NK-92 treated with Interleukin-12 subunit alpha and Interleukin-12 subunit beta, amount 100 ng/mL, for 24 hours (cell line): ENCODE results near the gene PDE6H.

Source experiments
- DNase-seq: peaks from one replicate; lab custom pipeline; 2025; lab: John Stamatoyannopoulos, UW

PDE6H gene

GRCh38 chr12:14975457-14975856 lies 2.6 kb downstream of the PDE6H start:
- DNase-seq, result no peak

DNA sequence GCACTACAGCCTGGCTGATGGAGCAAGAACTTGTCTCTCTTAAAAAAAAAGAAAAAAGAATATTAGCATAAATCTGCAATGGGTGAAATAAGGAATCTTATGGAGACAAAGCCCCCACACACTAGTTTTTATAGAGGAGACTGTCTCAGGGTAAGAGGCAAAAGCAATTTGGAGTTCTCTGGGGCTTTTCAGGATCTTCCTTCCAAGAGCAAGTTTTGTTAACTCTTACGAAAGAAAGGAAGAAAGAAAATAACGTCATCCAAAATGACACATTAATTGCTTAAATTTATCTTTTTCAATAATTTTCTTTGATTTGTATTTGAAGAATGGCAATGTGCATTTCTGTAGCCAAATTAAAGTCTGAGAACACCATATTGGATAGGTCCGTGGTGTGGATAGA lies 3.8 kb downstream of the PDE6H start:
- DNase-seq, result no peak

DNA sequence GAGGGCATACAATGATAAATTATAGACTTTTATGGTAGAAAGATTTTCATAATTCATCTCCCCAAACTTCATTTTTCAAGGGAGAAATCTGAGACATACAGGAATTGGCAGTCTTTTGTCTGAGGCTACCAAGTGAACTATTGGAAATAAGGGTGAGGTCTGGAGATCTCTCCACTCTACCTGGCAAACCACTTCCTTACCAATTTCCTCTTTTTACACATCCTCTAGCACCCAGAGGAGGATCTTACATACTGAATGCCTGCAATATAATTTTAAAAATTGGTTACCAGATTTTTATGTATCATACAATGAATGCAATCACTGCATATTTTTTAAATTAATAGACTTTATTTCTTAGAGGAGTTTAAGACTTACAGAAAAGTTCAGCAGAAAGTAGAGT lies 6.6 kb downstream of the PDE6H start:
- no peak for DNase-seq

- no peak for DNase-seq
Measured at GRCh38 chr12:14981049-14981448, 8.2 kb downstream of the PDE6H start.

GRCh38 chr12:14982562-14982961 lies 9.7 kb downstream of the PDE6H start:
- DNase-seq, result no peak

DNA sequence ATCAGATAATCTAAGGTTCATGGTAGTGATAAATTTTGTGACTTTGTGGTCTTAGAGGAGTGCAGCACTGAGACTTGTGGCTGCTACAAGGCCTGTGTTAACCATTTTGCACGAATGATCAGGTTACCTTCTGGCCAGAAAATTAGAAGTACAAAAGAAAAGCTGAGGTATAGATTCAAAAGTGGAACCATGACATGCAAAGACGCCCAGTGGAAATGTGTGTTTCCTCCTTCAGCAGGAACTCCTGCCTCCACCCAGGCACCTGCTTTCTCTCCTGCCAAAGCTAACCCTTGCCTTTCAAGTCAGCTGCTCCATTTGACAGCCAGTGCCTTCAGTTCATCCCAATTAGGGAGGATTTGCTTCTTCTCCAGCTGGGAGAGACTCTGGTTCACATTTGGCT lies 10.1 kb downstream of the PDE6H start:
- no peak for DNase-seq

- no peak for DNase-seq
Measured at GRCh38 chr12:14984036-14984435, 11.2 kb downstream of the PDE6H start.

DNA sequence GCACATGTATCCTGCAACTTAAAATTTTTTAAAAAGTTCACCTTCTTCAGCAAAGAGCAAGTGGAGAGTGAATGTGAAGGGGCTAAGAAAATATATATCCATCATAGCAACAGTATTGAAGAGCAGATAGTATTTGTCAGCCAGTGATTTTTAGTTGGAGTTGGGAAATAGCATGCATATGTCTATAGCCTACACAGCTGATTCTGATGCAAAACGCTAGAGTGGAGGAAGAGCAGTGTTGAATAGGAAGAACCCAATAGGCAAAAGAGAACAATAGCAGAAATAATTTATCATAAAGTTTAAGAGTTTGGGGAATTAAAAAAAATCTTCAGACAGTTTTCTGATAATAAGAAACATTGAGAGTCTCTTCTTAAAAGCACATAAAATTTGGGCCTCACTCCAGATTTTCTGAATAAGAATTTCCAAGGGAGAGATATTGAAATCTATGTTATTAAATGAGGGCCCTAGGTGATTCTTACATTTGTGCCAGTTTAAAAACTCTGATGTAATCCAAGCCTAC lies 12.0 kb downstream of the PDE6H start:
- DNase-seq, result no peak

GRCh38 chr12:14986449-14986848 lies 13.6 kb downstream of the PDE6H start:
- no peak for DNase-seq

DNA sequence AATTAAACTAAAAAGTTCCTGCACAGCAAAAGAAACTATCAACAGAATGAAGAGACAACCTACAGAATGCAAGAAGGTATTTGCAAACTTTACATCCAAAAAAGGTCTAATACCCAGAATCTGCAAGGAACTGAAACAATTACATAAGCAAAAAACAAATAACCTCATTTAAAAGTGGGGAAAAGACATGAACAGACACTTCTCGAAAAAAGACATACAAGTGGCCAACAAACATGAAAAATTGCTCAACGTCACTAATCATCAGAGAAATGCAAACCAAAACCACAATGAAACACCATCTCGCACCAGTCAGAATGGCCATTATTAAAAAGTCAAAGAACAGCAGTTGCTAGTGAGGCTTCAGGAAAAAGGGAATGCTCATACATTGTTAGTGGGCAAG lies 15.2 kb downstream of the PDE6H start:
- DNase-seq, result no peak

DNA sequence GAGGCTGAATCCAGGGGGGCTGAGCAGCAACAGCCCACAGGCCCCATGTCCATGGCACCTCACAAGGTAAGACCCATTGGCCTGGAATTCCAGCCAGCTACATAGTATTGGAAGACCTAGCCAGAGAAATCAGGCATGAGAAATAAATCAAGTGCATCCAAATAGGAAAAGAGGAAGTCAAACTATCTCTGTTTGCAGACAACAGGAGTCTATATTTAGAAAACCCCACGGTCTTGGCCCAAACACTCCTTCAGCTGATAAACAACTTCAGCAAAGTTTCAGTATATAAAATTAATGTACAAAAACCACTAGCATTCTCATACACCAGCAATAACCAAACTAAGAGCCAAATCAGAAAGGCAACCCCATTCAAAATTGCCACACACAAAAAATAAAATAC lies 16.9 kb downstream of the PDE6H start:
- DNase-seq, result no peak

- no peak for DNase-seq
Measured at GRCh38 chr12:14991069-14991468, 18.2 kb downstream of the PDE6H start.

- DNase-seq, result no peak
Measured at GRCh38 chr12:14992673-14993072, 19.8 kb downstream of the PDE6H start.

DNA sequence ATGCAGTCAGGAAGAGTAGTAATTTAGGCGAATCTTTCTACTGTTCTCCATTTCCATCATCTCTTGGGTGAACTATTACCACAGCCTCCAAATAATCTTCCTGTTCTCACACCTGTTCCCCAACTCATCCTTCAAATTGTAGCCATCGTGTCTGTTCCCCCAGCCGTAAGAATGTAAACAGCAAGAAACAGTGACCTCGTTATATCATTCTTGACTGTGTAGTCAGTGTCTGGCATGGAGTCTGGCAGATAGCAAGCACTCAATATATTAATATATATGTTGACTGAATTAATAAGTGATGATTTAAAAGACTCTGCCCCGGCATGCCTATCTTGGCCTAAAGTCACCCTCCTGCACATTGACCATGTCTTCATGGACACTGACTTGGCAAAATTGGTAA lies 20.3 kb downstream of the PDE6H start:
- no peak for DNase-seq

- DNase-seq, result no peak
Measured at GRCh38 chr12:14993537-14994266, 20.9 kb downstream of the PDE6H start.

DNA sequence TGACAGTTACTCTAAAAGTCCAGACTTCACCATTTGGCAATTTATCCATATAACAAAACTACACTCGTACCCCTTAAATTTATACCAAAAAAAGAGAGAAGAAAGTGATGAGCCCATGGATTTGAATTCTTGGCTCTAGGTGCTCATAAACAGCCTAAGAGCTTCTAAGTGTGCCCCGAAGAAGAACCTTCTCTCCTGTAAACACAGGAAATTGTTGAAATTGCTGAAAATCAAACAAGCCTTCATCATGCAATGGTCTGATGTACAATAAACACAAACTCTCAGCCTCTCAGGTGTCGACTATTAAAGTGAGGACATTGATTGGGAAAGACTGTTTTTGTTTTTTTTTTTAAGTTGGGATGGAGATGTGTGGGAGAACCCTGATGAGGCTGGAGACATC lies 21.8 kb downstream of the PDE6H start:
- no peak for DNase-seq

DNA sequence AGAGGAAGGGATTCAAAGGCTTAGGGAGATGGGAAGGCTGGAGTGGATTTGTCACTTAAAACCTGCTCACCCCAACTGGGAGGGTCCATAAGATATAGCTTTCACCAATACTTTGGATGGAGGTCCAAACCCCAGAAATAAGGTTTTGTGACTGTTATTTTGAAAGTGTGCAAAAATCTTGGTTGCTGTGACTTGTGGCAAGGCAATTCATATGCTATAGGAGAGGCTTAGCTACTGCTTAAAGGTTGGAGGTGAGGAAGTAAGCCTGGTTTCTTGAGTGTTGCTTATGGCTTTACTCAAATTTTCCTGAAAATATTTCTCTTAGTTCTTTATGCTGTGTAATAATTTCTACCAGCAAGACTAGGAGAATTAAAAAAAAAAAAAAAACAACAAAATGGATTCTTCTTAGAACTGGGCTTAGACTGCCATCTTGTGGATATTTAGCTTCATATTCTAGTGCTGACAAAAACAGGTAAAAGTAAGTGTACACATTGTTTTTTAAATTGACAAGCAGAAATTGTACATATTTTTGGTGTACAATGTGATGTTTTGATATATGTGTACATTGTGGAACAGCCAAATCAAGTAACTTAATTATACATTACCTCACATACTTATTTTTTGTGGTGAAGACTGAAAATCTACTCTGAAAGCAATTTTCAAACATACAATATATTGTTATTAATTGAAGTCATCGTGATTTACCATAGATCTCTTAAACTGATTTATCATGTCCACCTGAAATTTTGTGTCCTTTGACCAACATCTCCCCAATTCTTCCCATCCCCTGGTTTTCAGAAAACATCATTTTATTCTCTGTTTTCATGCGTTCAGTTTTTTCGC lies 23.0 kb downstream of the PDE6H start:
- no peak for DNase-seq

DNA sequence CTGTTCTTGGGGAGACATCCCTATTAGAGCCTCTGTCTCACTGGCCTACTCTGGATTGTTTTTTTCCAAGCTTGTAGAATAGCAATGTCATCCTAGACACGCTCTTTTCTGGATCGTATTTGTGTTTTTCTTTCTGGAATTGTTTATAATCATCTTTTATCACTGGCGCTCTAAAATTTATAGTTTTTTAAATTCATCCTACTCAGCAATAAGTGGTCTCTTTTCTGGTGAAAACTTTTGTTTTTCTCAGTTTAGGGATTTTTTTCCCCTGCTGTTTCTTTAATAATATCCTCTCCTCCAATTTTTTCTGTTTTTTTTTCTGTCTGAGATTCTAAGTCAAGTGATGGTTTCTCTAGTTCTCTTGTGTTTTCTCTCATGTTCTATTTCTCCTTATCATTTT lies 25.2 kb downstream of the PDE6H start:
- no peak for DNase-seq

DNA sequence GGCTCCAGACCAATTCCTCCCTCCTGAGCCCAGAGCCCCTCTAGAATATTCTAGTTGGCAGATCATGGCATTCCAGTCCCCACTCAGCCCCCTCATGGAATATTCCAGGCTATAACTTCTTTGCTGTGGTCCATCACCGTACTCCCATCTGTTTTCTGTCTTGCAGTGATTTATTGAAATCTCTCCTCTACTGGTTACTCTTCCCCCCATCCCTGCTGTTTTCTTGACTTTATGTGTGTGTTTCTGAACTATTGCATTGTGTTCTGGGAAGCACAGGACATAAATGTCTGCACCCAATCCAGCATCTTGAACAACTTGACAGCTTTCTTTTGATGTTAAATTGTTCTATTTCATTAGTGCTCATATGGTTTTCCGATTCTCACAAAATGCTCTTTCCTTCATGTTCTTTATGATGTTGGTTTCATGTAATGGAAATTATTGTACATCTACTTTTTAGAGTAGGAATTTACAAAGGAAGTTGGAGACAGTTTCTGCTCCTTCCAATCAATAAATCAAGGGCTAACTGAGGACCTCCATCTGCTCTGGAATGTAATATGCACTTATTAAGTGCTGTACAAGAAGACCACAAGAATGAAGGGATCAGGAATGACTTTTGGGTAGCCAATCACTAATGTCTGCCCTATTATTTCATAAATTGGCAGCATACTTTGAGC lies 26.3 kb downstream of the PDE6H start:
- no peak for DNase-seq

GRCh38 chr12:14999695-15000365 lies 27.0 kb downstream of the PDE6H start:
- DNase-seq, result no peak

- no peak for DNase-seq
Measured at GRCh38 chr12:15000575-15000974, 27.7 kb downstream of the PDE6H start.

DNA sequence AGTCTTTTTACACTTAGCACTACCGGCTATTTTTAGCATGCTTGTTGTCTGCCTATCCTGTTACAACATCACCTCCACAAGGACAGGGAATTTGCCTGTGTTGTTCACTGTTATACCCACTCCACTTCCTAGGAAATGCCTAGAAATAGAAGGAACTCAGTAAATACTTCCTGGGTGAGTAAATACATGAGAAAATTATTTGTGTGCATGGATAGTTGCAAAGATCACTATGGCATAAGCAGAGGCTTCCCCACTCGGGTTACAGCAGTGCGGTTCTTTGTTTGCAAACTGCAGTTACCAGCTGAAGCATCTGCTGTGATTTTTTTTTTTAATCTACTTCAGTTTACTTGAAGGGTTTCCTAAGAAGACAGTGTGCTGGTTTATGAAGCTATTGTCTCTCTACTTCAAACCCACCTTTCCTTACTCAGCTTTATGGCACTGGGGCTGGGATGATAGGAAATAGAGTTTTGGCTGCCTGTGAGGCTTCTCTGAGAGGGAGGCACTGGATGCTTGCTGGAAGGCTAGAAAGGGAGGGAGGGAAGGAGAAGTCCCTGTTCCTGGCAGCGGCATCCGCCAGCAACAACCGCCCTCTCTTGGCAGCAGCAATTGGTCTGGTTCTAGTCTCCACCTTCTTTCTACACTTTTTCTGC lies 29.0 kb downstream of the PDE6H start:
- DNase-seq, result no peak
